ENCODE measurements around the gene LDLRAD4.

Gene LDLRAD4

DNA sequence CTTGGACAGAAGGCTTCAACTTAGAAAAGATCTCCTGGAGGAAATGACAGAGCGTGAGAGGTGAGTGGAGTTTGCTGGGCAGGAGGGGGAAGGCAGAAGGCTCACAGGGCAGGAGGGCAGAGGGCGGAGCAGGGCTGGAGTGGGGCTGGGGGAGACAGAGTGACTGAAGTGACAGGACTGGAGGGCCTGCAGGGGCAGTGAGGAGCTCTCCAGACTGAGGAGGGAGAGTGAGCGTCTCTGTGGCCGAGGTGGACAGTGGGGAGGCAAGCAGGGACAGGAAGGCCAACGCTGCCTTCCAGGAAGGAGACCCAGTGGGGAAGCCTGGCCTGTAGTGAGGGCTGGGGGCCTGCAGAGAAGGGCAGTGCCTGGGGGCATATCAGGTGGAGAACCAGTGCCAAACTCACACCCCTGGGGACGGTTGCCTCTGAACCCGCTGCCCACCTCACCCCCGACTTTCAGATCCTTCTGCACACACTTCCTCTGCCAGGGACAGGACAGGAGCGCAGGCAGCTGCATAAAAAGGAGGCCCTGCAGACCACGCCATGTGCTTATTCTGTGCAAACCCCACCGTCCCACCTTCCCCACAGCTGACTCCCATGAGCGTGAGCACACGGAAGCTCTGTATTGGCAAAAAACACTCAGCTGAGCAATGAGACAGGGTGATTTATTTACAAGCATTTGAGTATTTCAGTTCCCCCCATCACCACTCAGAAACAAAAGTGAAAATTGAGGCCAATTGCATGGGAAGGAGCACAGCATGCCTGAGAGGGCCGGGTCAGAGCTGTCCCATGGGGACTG lies 263.5 kb downstream of the LDLRAD4 start:
- in situ Hi-C loops (cut with MboI; ENCODE audit: low sequenced_read_pairs, unreplicated experiment) = no loop called here
- TF ChIP-seq, protein P1, sequence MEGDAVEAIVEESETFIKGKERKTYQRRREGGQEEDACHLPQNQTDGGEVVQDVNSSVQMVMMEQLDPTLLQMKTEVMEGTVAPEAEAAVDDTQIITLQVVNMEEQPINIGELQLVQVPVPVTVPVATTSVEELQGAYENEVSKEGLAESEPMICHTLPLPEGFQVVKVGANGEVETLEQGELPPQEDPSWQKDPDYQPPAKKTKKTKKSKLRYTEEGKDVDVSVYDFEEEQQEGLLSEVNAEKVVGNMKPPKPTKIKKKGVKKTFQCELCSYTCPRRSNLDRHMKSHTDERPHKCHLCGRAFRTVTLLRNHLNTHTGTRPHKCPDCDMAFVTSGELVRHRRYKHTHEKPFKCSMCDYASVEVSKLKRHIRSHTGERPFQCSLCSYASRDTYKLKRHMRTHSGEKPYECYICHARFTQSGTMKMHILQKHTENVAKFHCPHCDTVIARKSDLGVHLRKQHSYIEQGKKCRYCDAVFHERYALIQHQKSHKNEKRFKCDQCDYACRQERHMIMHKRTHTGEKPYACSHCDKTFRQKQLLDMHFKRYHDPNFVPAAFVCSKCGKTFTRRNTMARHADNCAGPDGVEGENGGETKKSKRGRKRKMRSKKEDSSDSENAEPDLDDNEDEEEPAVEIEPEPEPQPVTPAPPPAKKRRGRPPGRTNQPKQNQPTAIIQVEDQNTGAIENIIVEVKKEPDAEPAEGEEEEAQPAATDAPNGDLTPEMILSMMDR (IDR thresholded peaks at IDR 0.05; ENCODE audit: borderline replicate concordance, control extremely low read depth, extremely low read depth, insufficient read depth, missing control alignments) = no peak
- DNase-seq (ENCODE audit: low spot score) = peak; percentile 78

DNA sequence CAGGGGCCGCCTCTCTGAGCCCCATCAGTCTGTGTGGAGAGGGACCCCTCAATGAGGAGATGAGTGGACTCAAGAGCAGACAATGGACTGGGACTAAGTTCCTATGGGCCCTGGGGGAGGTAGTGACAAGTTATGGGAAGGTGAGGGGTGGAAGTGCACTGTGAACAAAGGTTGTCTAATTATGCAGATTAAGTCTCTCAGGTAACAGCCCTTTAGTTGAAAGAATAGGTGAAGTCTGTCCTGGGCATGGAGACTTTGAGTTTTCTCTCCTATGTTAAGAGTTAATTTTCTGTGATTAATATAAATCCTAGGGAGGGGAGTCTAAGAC lies 264.0 kb downstream of the LDLRAD4 start:
- in situ Hi-C loops (cut with MboI; ENCODE audit: low sequenced_read_pairs, unreplicated experiment) = no loop called here
- TF ChIP-seq, protein P1 (IDR thresholded peaks at IDR 0.05; ENCODE audit: borderline replicate concordance, control extremely low read depth, extremely low read depth, insufficient read depth, missing control alignments) = no peak

DNA sequence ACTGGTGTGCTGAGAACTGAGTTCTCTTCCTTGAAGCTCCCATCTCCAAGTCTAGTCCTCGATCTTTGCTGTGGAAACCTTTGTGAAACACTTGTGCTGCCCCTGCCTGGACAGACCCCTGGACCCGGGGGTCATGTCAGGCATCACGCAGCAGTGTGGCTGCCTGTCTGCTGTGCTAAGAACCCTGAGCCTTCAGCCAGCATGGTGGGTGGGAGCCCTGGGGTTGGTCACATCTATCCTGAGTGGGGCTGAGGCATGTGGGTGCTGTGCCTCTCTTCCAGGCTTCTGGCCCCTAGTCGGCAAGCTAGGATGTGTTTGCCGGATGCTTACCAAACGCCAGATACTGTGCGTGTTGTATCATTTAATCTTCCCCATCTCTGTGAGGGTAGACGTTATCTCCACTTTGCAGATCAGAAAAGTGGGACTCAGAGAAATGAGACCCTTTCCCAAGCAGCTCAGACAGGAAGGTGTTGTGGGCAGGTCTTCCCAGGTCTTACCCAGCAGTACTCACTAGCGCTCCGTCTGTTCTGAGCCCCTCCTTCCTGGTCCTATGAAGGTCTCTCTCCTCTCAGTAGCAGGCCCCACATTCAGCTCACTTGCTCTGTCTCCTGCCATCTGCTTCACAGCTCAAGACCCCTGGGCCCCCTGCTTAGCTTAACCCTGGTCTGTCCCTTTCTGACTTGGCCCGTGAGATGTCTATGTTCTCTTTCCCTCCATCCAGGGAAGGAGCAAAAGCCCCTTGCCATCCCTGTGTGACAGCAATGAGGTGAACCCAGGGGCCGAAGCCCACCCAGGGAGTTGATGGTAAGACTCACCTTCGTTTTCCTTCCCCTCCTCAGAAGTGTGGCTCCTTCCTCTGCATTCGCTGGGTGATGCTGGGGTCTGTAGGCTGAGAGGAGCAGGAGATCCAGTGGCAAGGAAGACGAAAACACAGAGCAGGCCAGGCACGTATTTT lies 265.0 kb downstream of the LDLRAD4 start:
- DNase-seq (ENCODE audit: low spot score) = no peak
- TF ChIP-seq, protein P1 (IDR thresholded peaks at IDR 0.05; ENCODE audit: borderline replicate concordance, control extremely low read depth, extremely low read depth, insufficient read depth, missing control alignments) = no peak
- in situ Hi-C loops (cut with MboI; ENCODE audit: low sequenced_read_pairs, unreplicated experiment) = no loop called here

More for the DNA sequence above, 264.0 kb downstream of the LDLRAD4 start:
- no peak for DNase-seq (ENCODE audit: low spot score)

DNA sequence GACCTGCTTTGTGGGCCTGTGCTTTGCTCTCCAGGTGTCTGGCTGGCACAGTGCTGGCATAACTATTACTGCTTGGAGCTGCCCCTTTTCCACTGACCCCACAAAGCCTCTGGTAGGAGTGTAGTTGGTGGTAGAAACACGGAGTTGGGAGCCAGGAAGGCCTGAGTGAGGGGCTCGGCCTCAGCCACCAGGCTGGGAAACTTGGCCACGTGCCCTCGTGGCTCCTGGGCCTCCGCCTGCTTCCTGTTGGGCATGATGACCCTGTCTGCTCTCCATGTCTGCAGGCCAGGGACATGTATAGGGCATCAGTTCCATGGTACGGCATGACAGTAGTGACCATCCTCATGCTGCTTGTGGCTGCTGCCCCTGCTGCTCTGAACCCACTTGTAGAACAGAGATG lies 266.6 kb downstream of the LDLRAD4 start:
- TF ChIP-seq, protein P1 (IDR thresholded peaks at IDR 0.05; ENCODE audit: borderline replicate concordance, control extremely low read depth, extremely low read depth, insufficient read depth, missing control alignments) = no peak
- no peak for DNase-seq (ENCODE audit: low spot score)
- in situ Hi-C loops (cut with MboI; ENCODE audit: low sequenced_read_pairs, unreplicated experiment) = no loop called here

DNA sequence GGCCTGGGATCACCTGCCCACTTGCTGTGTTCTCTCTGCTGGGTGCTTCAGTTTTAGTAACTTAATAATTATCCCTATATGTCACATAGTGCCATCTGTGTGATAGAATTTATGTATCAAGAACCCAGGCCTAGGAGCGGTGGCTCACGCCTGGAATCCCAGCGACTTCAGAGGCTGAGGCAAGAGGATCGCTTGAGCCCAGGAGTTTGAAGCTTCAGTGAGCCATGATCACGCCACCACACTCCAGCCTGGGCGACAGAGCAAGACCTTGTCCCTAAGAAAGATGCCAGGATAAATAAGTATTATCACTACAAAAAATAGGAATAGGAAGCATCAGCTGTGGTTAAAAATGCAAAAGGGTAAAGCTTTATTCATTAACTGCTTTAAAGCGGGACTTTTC lies 267.0 kb downstream of the LDLRAD4 start:
- no peak for DNase-seq (ENCODE audit: low spot score)
- in situ Hi-C loops (cut with MboI; ENCODE audit: low sequenced_read_pairs, unreplicated experiment) = no loop called here

DNA sequence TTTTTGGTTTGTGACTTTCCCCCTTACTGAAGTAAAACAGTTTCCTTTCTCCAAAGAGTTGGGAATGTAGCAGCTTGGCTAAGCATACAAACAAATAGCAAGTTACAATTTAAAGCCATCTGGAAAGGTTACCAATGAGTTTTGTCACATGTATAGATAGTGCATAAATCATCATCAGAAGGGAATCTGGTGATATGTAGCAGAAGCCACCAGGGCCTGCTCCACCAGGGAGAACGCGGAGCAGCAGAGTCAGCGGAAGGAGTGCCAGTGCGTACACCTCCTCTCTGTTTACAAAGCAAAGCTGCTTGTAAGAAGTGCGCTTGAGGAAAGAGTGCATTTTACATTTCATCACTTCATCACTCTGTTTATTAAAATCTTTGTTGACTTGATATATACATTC lies 267.7 kb downstream of the LDLRAD4 start:
- TF ChIP-seq, protein P1 (IDR thresholded peaks at IDR 0.05; ENCODE audit: borderline replicate concordance, control extremely low read depth, extremely low read depth, insufficient read depth, missing control alignments) = no peak
- DNase-seq (ENCODE audit: low spot score) = no peak
- in situ Hi-C loops (cut with MboI; ENCODE audit: low sequenced_read_pairs, unreplicated experiment) = no loop called here

More for the DNA sequence above, 267.0 kb downstream of the LDLRAD4 start:
- TF ChIP-seq, protein P1 (IDR thresholded peaks at IDR 0.05; ENCODE audit: borderline replicate concordance, control extremely low read depth, extremely low read depth, insufficient read depth, missing control alignments) = no peak

Measured in GM13976 (cell line).